Thyroid gland (tissue), 4 donors: ENCODE data around the gene DHX34. TPM values are rescaled to one million over a fixed set of nuclear protein-coding genes. Genes with fewer than 3 reads are reported as not detected.
"Not testable (repeated sequence)": the region's sequence is repeated elsewhere in the genome, so short reads cannot be mapped to it uniquely, and the experiment has no call there.

ENCODE experiments used
- DNase-seq, 2 donors: peaks; one replicate each; pipeline ENCODE4 v3.0.0-alpha.2; 2019
- H3K27ac ChIP-seq, 3 donors: fragments of 200-600 bp; sonication (generic); 1 replicate in 2 of 3; 2 replicates in 1 of 3; pipeline ENCODE4 v1.5.1; 2016 to 2019; ENCODE audit warnings: mild to moderate bottlenecking in 1 of 3, moderate library complexity in 1 of 3
- H3K27me3 ChIP-seq: fragments of 200-600 bp; sonication (generic); one replicate; pipeline ENCODE4 v1.5.1; 2019
- H3K36me3 ChIP-seq, 2 donors: fragments of 200-600 bp; sonication (generic); one replicate each; pipeline ENCODE4 v1.5.1; 2016 to 2019
- H3K4me1 ChIP-seq, 2 donors: fragments of 200-600 bp; sonication (generic); one replicate each; pipeline ENCODE4 v1.5.1; 2017 to 2019
- H3K4me3 ChIP-seq, 3 donors: fragments of 200-600 bp; sonication (generic); replicated peaks in 1 of 3; 1 replicate in 2 of 3; 2 replicates in 1 of 3; pipeline ENCODE4 v1.5.1; 2016; ENCODE audit warnings: mild to moderate bottlenecking in 1 of 3
- H3K9me3 ChIP-seq: fragments of 200-600 bp; sonication (generic); one replicate; pipeline ENCODE4 v1.5.1; 2017
- POLR2A ChIP-seq, 2 donors: fragments of 450-650 bp; IDR thresholded peaks; one replicate each; pipeline ENCODE4 v1.6.1; 2017; ENCODE audit warnings: antibody characterized with exemption in 2 of 2, mild to moderate bottlenecking in 2 of 2, moderate library complexity in 1 of 2
- WGBS, 2 donors: methylation state at CpG; one replicate each; pipeline ENCODE4 v1.1.5; 2017; 5-methylcytosine and 5-hydroxymethylcytosine counted together
- intact Hi-C: fragments of 100-400 bp; cut with DNase I; formaldehyde crosslinking; loops from one replicate; pipeline ENCODE4 v1.15.1; 2023
- total RNA-seq, 4 donors: library from RNA; depleted of rRNA; stranded (reverse); fragments of >200 nt; gene quantifications; one replicate each; pipeline ENCODE4 v1.2.3, GENCODE V29; 2016
- TF ChIP-seq, protein P1 (sequence below), 6 experiments: fragments of 200-600 bp in 3 of 6; fragments of 450-650 bp in 3 of 6; sonication (generic) in 3 of 6; IDR thresholded peaks; one replicate each; pipeline ENCODE4 v1.5.1; 2016 to 2019; ENCODE audit warnings: antibody characterized with exemption in 6 of 6, mild to moderate bottlenecking in 2 of 6, inconsistent platforms in 1 of 6, moderate library complexity in 1 of 6

The DHX34 gene, protein sequence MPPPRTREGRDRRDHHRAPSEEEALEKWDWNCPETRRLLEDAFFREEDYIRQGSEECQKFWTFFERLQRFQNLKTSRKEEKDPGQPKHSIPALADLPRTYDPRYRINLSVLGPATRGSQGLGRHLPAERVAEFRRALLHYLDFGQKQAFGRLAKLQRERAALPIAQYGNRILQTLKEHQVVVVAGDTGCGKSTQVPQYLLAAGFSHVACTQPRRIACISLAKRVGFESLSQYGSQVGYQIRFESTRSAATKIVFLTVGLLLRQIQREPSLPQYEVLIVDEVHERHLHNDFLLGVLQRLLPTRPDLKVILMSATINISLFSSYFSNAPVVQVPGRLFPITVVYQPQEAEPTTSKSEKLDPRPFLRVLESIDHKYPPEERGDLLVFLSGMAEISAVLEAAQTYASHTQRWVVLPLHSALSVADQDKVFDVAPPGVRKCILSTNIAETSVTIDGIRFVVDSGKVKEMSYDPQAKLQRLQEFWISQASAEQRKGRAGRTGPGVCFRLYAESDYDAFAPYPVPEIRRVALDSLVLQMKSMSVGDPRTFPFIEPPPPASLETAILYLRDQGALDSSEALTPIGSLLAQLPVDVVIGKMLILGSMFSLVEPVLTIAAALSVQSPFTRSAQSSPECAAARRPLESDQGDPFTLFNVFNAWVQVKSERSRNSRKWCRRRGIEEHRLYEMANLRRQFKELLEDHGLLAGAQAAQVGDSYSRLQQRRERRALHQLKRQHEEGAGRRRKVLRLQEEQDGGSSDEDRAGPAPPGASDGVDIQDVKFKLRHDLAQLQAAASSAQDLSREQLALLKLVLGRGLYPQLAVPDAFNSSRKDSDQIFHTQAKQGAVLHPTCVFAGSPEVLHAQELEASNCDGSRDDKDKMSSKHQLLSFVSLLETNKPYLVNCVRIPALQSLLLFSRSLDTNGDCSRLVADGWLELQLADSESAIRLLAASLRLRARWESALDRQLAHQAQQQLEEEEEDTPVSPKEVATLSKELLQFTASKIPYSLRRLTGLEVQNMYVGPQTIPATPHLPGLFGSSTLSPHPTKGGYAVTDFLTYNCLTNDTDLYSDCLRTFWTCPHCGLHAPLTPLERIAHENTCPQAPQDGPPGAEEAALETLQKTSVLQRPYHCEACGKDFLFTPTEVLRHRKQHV
- 10 to 100 TPM; 15.2 to 20.1 (median 17.3) TPM for total RNA-seq

DNA sequence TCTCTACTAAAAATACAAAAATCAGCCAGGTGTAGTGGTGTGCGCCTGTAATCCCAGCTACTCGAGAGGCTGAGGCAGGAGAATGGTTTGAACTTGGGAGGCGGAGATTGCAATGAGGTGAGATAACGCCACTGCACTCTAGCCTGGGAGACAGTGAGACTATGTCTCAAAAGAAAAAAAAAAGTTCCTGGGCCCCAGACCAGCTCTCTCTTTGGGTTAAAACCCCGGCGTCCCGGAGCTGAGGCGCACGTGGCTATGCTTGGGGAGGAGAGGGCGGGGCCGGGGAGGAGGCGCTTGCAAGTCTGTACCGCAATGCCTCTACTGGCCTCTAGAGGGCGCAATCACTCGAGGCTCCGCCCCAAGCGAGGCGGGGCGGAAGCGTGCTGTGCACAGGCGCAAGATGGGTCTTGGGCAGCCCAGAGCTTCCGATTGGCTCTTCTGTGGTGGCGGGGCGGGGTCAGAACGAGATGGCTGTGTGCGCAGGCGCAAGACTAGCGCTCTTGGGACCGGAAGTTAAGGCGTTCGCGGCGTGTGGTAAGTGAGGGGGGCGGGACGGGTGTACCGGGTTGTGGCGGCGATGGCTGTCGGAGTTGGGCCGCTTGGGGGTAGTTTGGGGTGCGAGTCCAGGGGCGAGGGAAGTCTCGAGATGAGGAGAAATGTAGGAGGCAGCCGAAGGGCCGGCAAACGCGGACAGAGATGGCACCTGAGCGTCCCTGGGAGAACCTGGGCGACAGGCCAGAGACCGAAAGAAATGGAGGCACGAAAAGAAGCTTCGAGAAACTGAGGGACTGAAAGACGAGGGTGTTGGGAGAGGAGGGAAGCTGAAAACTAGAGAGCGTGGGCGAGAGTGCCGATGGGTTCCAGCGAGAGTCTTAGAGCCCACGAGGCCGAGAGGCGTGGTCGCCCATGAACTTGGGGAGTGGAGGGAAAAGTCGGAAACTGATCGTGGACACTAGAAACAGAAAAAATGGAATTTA is at the start of gene DHX34:
TSS of gene DHX34 (plus strand) at position 497 of the 977 bp plus-strand sequence. CDS start 3,716 bp downstream, outside the sequence.
- peak within 1 kb of the TSS in 2 of 3 donors; percentile 13 to 56 for H3K27ac ChIP-seq
- H3K4me3 ChIP-seq, result peak within 1 kb of the TSS; percentile 22 to 89 (median 46)
- H3K27me3 ChIP-seq, result no peaks in the 10 kb centered on the region
- intact Hi-C loops, result no loop called here
- H3K9me3 ChIP-seq, result no peaks in the 10 kb centered on the region
- peaks cover 0 to 14% of the 10 kb centered on the region in 2 donors for H3K36me3 ChIP-seq
- peaks cover 7 to 13% of the 10 kb centered on the region in 2 donors for H3K4me1 ChIP-seq
- peak in 1 of 2 donors; percentile 75 for TF ChIP-seq POLR2A (IDR thresholded peaks at IDR 0.05)
- TF ChIP-seq, protein P1, sequence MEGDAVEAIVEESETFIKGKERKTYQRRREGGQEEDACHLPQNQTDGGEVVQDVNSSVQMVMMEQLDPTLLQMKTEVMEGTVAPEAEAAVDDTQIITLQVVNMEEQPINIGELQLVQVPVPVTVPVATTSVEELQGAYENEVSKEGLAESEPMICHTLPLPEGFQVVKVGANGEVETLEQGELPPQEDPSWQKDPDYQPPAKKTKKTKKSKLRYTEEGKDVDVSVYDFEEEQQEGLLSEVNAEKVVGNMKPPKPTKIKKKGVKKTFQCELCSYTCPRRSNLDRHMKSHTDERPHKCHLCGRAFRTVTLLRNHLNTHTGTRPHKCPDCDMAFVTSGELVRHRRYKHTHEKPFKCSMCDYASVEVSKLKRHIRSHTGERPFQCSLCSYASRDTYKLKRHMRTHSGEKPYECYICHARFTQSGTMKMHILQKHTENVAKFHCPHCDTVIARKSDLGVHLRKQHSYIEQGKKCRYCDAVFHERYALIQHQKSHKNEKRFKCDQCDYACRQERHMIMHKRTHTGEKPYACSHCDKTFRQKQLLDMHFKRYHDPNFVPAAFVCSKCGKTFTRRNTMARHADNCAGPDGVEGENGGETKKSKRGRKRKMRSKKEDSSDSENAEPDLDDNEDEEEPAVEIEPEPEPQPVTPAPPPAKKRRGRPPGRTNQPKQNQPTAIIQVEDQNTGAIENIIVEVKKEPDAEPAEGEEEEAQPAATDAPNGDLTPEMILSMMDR (IDR thresholded peaks at IDR 0.05), result peak; percentile 93 to 100 (median 99)
- peak; percentile 98 to 99 for DNase-seq
- 2 to 5% methylated on average over 40 to 49 of the region's 63 CpGs for WGBS, 2 donors

DNA sequence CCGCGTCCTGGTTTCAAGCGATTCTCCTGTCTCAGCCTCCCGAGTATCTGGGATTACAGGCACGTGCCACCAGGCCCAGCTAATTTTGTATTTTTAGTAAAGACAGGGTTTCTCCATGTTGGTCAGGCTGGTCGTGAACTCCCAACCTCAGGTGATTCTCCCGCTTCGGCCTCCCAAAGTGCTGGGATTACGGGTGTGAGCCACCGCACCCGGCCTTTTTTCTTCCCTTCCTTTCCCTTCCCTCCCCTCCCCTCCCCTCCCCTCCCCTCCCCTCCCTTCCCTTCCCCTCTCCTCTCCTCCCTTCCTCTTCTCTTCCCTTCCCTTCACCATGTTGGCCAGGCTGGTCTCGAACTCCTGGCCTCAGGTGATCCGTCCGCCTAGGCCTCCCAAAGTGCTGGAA is 48.2 kb upstream of the DHX34 start:
- H3K27ac ChIP-seq, intact Hi-C loops, H3K36me3 ChIP-seq, H3K4me3 ChIP-seq, H3K9me3 ChIP-seq, H3K4me1 ChIP-seq, DNase-seq, H3K27me3 ChIP-seq: not testable (repeated sequence)
- WGBS, 2 donors, result 94 to 96% methylated on average over 14 of the region's 14 CpGs

DNA sequence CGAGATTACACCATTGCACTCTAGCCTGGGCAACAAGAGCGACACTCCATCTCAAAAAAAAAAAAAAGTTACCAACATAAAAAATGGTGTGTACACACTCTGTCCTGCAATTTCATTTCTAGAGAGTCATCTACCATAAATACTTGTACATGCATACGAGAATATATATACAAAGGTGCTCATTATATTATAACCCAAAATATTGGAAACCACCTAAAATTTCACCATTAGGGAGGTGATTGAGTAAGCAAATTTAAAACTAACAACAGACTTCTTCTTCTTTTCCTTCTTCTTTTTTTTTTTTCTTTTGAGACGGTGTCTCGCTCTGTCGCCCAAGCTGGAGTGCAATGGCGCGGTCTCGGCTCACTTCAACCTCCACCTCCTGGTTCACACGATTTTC is 46.9 kb upstream of the DHX34 start:
- no peak overlapping the region for H3K27ac ChIP-seq
- intact Hi-C loops, result no loop called here
- no peaks in the 10 kb centered on the region for H3K9me3 ChIP-seq
- H3K4me3 ChIP-seq, result no peak overlapping the region
- H3K27me3 ChIP-seq, result no peaks in the 10 kb centered on the region
- no peak for DNase-seq
- WGBS, 2 donors, result 84 to 91% methylated on average over 10 of the region's 10 CpGs
- TF ChIP-seq, protein P1 (IDR thresholded peaks at IDR 0.05), result no peak
- no peak for TF ChIP-seq POLR2A (IDR thresholded peaks at IDR 0.05)
- no peaks in the 10 kb centered on the region for H3K36me3 ChIP-seq
- peaks cover 4 to 5% of the 10 kb centered on the region in 2 donors for H3K4me1 ChIP-seq

DNA sequence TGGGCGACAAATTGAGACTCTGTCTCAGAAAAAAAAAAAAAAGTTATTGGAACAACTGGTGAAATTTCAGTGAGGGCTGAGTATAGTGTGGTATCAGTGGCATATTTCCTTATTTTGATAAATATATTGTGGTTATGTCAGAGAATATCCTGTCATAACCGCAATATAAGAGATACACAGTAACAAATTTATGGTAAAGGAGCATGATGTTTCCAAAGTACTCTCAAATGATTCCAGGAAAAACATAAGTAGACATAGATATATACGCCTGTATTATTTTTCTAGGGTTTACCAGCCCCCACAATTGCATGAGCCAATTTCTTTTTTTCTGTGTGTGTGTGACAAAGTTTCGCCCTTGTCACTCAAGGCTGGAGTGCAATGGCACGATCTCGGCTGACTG is 45.1 kb upstream of the DHX34 start:
- no peak overlapping the region for H3K4me3 ChIP-seq
- intact Hi-C loops, result no loop called here
- no peaks in the 10 kb centered on the region for H3K9me3 ChIP-seq
- no peak overlapping the region for H3K27ac ChIP-seq
- WGBS, 2 donors, result 84 to 91% methylated on average over 6 of the region's 6 CpGs
- no peaks in the 10 kb centered on the region for H3K36me3 ChIP-seq
- H3K4me1 ChIP-seq, result peaks cover 5 to 8% of the 10 kb centered on the region in 2 donors
- no peaks in the 10 kb centered on the region for H3K27me3 ChIP-seq
- no peak for TF ChIP-seq POLR2A (IDR thresholded peaks at IDR 0.05)
- TF ChIP-seq, protein P1 (IDR thresholded peaks at IDR 0.05), result no peak
- no peak for DNase-seq
